Stimulated activated naive CD4-positive, alpha-beta T cell treated with Interleukin-2 at 50 U/mL for 16 hours (primary cell): ENCODE measurements around the gene H19.

Experiments
- DNase-seq: peaks from one replicate; lab custom pipeline; 2025; lab: John Stamatoyannopoulos, UW

H19 gene

GRCh38 chr11:1997755-1998154 lies at the start of gene H19:
Gene H19, minus strand, starts transcription at chr11:1997842.
- DNase-seq = no peak

DNA sequence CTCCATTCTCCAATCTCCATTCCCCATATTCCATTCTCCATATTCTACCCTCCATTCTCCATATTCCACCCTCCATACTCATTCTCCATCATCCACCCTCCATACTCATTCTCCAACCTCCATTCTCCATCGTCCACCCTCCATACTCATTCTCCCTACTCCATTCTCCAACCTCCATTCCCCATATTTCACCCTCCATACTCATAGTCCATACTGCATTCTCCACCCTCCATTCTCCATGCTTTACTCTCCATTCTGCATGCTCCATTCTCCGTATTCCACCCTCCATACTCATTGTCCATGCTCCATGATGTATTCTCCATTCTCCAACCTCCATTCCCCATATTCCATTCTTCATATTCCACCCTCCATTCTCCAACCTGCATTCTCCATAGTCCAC lies 44.3 kb upstream of the H19 start:
- DNase-seq = no peak

GRCh38 chr11:2041153-2041552 lies 43.5 kb upstream of the H19 start:
- DNase-seq = no peak

DNA sequence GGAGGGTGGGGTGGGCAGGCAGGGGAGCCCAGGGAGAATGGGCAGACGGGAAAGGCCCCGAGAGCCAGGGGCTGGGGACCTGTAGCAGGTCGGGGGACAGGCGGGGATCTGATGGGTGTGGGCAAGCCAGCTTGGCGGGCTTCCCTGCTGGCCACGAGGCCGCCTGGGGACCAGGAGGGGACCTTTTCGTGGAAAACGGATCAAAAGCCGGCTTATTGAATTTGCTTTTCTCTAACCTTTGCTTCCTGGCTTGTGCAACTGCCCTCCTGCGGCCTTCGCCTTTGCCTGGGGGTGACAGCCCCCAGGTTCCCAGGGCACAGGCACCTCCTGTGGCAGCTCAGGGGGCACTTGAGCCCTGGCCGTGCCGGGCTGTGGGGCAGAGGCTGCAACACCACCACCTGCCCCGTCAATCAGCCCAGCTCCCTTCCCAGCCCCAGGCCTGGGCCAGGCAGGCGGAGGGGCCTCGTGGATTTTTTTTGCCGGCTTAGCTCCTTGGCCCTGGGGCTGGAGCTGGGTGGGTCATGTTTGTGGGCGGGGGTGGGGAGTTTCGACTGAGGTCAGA lies 41.6 kb upstream of the H19 start:
- DNase-seq = no peak

DNA sequence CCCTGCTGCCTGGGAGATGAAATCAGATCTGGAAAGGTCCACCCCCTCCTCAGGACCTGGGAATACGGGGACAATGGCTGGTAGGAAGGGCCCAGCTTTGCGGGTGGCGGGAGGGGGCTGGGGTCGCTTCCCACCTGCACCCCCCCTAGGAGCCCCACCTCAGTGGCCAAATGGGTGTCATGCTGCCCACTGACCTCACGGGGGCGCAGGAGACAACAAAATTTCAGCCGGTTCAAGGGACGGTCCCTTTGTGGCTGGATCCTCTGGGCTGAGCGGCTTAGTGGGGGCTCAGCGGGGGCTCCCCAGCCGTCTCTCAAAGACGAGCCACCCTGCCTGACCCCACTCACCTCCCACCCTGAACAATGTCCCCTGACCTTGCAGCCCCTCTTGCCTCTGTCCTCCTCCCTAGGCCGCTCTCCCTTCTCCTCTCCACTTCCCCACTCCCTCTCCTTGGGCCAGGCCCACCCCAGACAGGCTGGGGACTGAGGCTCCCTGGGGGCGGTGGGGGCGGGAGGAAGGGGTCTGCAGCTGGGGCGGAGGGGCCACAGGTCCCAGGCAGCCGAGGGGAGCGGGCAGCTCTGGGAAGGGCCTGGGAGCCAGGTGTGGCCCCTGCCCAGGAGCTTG lies 39.3 kb upstream of the H19 start:
- no peak for DNase-seq

GRCh38 chr11:2035382-2035781 lies 37.7 kb upstream of the H19 start:
- no peak for DNase-seq

GRCh38 chr11:2031058-2031457 lies 33.4 kb upstream of the H19 start:
- no peak for DNase-seq

- no peak for DNase-seq
These were observed 30.1 kb upstream of the H19 start for GRCh38 chr11:2027708-2028107.

DNA sequence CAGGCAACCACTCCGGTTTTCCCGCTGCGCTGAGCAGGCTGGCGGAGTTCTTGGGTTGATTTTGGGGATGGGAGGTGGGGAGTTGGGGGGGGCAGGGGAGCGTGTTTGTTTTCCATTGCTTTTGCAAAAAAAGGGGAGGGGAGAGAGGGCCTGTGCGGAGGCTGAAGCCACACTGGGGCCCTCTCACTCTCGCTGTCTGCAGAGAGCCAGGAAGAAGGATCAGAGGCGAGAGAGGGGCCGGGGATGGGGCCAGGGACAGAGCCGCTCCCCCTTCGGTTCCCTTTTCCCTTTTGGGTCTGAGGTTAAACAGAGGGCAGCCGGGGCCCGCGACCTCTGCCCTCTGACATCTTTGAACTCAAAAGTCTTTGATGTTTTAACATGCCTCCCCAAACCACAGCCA lies 17.4 kb upstream of the H19 start:
- no peak for DNase-seq

GRCh38 chr11:2012440-2012839 lies 14.8 kb upstream of the H19 start:
- DNase-seq = no peak

- no peak for DNase-seq
These were observed 6.8 kb upstream of the H19 start for GRCh38 chr11:2004466-2004865.

GRCh38 chr11:2002807-2003206 lies 5.2 kb upstream of the H19 start:
- DNase-seq = no peak

DNA sequence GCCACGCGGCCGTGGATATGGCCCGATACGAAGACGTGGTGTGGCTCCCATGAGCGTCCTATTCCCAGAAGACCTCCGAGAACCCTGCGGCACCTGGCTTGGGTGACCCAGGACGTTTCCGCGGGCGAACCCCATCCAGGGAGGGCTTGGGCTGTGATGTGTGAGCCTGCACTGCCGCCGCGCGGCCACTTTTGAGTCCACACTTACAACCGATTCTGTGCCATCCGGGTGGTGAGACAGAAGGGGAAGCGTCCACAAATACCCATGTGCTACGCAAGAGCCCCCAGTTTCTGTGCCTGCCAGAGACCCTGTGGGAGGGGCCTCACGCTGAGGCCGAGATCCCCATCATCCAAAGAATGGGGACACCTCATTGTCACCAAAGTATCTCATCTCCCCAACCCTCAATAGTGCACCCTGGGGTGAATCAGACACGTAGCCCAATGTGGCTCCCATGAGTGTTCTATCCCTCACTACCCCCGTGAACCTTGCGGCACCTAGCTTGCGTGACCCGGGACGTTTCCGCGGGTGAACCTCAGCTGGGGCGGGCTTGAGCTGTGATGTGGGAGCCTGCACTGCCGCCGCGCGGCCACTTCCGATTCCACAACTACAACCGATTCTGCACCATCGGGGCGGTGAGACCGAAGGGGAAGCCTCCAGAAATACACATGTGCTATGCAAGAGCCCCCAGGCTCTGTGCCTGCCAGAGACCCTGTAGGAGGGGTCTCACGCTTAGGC lies 4.6 kb upstream of the H19 start:
- DNase-seq = no peak

DNA sequence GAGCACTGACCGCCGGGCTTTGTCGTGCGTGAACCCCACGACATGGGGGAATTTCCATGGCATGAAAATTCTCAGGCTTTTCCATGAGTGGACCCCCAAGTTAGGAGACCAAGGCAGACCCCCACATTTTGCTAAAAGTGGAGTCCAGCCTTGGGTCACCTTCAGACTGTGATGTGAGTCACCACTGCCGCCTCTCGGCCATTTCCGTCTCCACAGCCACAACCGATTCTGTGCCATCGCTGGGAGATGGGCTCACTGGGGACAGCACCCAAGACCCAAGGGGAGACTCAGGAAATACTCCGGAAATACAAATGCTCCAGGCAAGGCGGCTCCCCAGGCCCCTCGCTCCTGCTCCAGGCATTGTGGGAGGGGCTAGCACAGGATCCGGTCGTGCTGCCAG lies 1.2 kb upstream of the H19 start:
- no peak for DNase-seq

- no peak for DNase-seq
These were observed 648 bp upstream of the H19 start for GRCh38 chr11:1998290-1998689.

GRCh38 chr11:1994121-1994520 lies 3.5 kb downstream of the H19 start:
- no peak for DNase-seq

GRCh38 chr11:1992111-1992510 lies 5.5 kb downstream of the H19 start:
- no peak for DNase-seq

DNA sequence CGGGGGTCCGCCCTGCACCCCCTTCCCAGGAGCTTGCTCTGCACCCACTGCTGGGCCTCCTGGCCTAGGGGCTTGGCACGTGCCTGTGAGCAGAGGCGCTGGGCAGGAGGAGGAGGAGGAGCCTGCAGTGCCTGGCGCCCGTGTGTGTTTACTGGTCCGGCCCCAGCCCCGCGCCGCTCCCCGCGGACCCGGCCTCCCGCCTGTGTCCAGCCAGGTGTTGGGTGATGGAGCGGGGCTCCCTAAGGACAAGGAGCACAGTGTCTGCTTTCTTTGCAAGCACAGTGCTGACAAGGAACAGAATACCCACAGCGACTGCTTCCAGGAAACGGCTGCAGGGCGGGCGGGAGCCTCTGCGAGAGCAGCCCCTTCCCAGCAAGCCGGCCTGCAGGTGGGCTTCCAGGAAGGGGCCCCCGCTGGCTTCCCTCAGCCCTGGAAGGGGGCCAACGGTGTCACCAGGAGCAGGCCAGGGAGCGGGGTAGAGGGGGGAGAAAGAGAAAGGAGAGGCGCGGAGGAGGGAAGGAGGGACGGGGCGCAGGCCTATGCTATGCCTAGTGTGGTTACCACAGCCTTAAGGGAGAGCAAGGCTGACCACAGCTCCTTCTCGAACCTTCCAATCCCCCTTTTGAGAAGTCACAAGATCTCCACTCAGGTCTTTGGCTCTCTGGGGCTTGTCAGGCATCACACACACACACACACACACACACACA lies 6.6 kb downstream of the H19 start:
- no peak for DNase-seq

DNA sequence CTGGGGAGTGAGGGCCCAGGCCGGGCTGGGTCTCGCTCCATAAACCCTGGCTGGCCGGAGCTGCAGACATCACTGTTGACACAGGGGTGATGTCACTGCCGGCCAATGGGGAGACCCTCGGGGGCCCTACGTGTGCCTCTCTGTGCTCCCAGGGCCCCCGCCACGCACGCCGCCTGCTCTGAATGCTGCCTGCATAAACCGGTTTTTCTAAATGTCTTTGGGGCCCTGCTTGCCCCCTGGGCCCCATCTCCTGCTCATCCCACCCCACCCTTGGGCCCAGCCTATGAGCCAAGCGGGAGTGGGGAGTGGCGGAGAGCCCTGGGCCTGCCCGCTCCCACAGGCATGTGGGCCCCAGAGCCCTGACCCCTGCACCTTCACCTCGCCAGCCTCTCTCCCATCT lies 7.7 kb downstream of the H19 start:
- DNase-seq = no peak

GRCh38 chr11:1988667-1989317 lies 8.8 kb downstream of the H19 start:
- no peak for DNase-seq

DNA sequence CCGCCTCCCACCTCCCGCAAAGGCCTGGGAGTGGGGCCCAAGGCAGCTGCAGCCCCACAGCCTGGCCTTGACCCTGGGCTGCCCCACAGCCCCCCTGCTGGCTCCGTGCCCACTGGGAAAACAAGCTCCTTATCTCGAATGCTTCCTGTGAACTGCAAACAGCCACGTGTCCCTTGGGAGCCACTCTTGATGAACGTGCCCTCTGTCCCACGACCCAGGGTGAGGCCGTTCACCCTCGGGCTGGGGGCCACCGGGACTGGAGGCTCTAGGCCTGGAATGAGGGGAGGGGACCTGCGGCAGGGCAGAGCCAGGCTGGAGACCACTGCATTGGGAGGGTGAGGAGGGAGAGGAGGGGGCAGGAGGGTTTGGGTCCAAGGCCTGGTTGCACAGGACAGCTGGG lies 9.5 kb downstream of the H19 start:
- no peak for DNase-seq

GRCh38 chr11:1987024-1987423 lies 10.6 kb downstream of the H19 start:
- no peak for DNase-seq

GRCh38 chr11:1983601-1983961 lies 14.1 kb downstream of the H19 start:
- no peak for DNase-seq
